ENCODE data around the gene TAOK3.
"Not testable (repeated sequence)": the region's sequence is repeated elsewhere in the genome, so short reads cannot be mapped to it uniquely, and the experiment has no call there.

TAOK3 gene

GRCh38 chr12:118271183-118271582 is 101.5 kb downstream of the TAOK3 start:
- no peak for DNase-seq
- Histone ChIP-seq H3K27ac (no peak overlapping the region), H3K36me3 (replicated peaks) (no peaks in the 10 kb centered on the region), H3K4me3 (ENCODE audit: low read depth, low read length) (no peak overlapping the region), H3K27me3 (replicated peaks) (no peaks in the 10 kb centered on the region)
- in situ Hi-C loops (cut with HindIII; ENCODE audit: low pct_ligation_motif_present, low sequenced_read_pairs) = no loop called here
- no peak for TF ChIP-seq CTCF (IDR thresholded peaks at IDR 0.05; ENCODE audit: low read depth, low read length, missing control alignments)

- no peak for DNase-seq
- Histone ChIP-seq H3K4me3 (ENCODE audit: low read depth, low read length) (no peak overlapping the region), H3K27me3 (replicated peaks) (no peaks in the 10 kb centered on the region), H3K27ac (no peak overlapping the region), H3K36me3 (replicated peaks) (no peaks in the 10 kb centered on the region)
- in situ Hi-C loops (cut with HindIII; ENCODE audit: low pct_ligation_motif_present, low sequenced_read_pairs) = no loop called here
- no peak for TF ChIP-seq CTCF (IDR thresholded peaks at IDR 0.05; ENCODE audit: low read depth, low read length, missing control alignments)
These were observed 102.9 kb downstream of the TAOK3 start for GRCh38 chr12:118269806-118270205.

GRCh38 chr12:118259079-118259478 is 113.6 kb downstream of the TAOK3 start:
- in situ Hi-C loops (cut with HindIII; ENCODE audit: low pct_ligation_motif_present, low sequenced_read_pairs) = no loop called here
- H3K27ac ChIP-seq = no peak overlapping the region
- no peak for DNase-seq
- peaks cover 2% of the 10 kb centered on the region for H3K36me3 ChIP-seq (replicated peaks)
- H3K27me3 ChIP-seq (replicated peaks) = no peaks in the 10 kb centered on the region
- TF ChIP-seq CTCF (IDR thresholded peaks at IDR 0.05; ENCODE audit: low read depth, low read length, missing control alignments) = no peak
- no peak overlapping the region for H3K4me3 ChIP-seq (ENCODE audit: low read depth, low read length)

GRCh38 chr12:118256352-118256751 is 116.4 kb downstream of the TAOK3 start:
- Histone ChIP-seq H3K36me3 (replicated peaks) (peaks cover 2% of the 10 kb centered on the region), H3K27ac (no peak overlapping the region), H3K4me3 (ENCODE audit: low read depth, low read length) (no peak overlapping the region), H3K27me3 (replicated peaks) (no peaks in the 10 kb centered on the region)
- in situ Hi-C loops (cut with HindIII; ENCODE audit: low pct_ligation_motif_present, low sequenced_read_pairs) = no loop called here
- no peak for DNase-seq
- TF ChIP-seq CTCF (IDR thresholded peaks at IDR 0.05; ENCODE audit: low read depth, low read length, missing control alignments) = no peak

- no peak overlapping the region for H3K27ac ChIP-seq
- no peaks in the 10 kb centered on the region for H3K36me3 ChIP-seq (replicated peaks)
- no peak overlapping the region for H3K4me3 ChIP-seq (ENCODE audit: low read depth, low read length)
- in situ Hi-C loops (cut with HindIII; ENCODE audit: low pct_ligation_motif_present, low sequenced_read_pairs) = no loop called here
- H3K27me3 ChIP-seq (replicated peaks) = no peaks in the 10 kb centered on the region
- no peak for DNase-seq
- no peak for TF ChIP-seq CTCF (IDR thresholded peaks at IDR 0.05; ENCODE audit: low read depth, low read length, missing control alignments)
These were observed 123.2 kb downstream of the TAOK3 start for GRCh38 chr12:118249547-118249946.

- H3K27ac ChIP-seq; H3K36me3 ChIP-seq (replicated peaks); H3K27me3 ChIP-seq (replicated peaks); DNase-seq; in situ Hi-C loops (cut with HindIII; ENCODE audit: low pct_ligation_motif_present, low sequenced_read_pairs); H3K4me3 ChIP-seq (ENCODE audit: low read depth, low read length): not testable (repeated sequence)
These were observed 126.8 kb downstream of the TAOK3 start for GRCh38 chr12:118245886-118246285.

All from brain microvascular endothelial cell (primary cell).